HG03103 (cell line): Measurements from ENCODE around the gene PER2.

Experiments
- ATAC-seq: cut with Tn5 transposase; IDR thresholded peaks from one replicate; pipeline ENCODE4 v1.9.1; 2021; ENCODE audit warnings: low read depth; ENCODE audit not compliant: unreplicated experiment

The PER2 gene

GRCh38 chr2:238202326-238203093 is 85.9 kb downstream of the PER2 start:
- ATAC-seq: no peak
